ENCODE results near the gene CLTCL1. TPM values are rescaled to one million over a fixed set of nuclear protein-coding genes. Genes with fewer than 3 reads are reported as not detected.

Gene CLTCL1
- total and polyA plus RNA-seq, 9 of the 15 experiments (the other 6 are each of a cell fraction or from before 2014, with no cell fraction given) = 1.1 to 11.7 (median 5.0) TPM

DNA sequence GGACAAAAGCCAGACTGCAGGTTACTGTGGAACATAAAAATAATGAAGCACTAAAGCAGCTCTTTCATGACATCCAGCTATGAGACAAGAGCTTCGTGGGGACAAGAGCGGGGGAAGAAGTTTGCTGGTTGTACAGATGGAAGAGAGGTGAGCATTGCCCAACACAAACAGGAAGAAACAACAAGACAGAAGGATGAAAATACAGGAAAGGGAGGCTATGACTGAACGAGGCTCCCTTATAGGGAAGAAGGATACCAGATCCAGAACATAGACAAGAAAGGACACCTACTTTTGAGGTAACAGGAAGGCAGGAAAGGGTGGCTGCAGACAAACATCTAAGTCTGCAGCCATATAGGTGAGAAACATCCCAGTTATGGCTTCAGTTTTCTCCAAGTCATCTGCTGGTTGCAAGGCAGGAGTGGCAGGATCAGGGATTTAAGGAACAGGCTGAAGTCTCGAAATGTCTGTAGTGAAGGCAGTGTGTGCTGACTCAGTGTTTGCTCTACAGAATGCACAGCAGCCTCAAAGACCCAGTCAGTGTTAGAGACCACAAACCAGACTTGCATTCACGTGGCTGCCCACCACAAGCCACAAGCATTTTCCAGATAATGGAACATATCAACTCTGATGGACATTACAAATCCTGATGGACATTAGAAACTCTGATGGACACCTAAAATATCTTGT is 1.9 kb downstream of the CLTCL1 start:
- 24% methylated on average over 5 of the region's 5 CpGs for WGBS (ENCODE audit: insufficient coverage, low coverage, missing lambda C conversion rate)
- CTCF ChIA-PET (ENCODE audit: low intra/inter-chr PET ratio) = no interaction called here
- ATAC-seq (no peak), FAIRE-seq (peak; percentile 29), DNase-seq (ENCODE audit: extremely low read depth in 1 of 4, low spot score in 3 of 4) (peak in 3 of 4 experiments; percentile 43 to 55 (median 47))
- no peak overlapping the region for H2AFZ ChIP-seq (ENCODE audit: low read depth, low read length)
- H3K27ac ChIP-seq (ENCODE audit: extremely low read depth, low read depth, low read length) = no peak overlapping the region
- no peak overlapping the region for H3K4me3 ChIP-seq
- POLR2A ChIA-PET = interaction anchor here (0.6 to 1.3 kb wide), 6 partner anchors 13 to 1268 kb away, joined by 3 to 4 read pairs (median 3); no protein-coding TSS in a partner anchor
- H3K79me2 ChIP-seq (ENCODE audit: control insufficient read depth, insufficient read depth, low read length) = no peaks in the 10 kb centered on the region
- BruUV-seq (replicated peaks) = no TSS peak
- intact Hi-C loops (cut with micrococcal nuclease) (loop anchor here (10.0 kb wide), 2 partner anchors 175 to 255 kb away; no protein-coding TSS in a partner anchor), in situ Hi-C loops (cut with MboI) (no loop called here)
- H4K20me1 ChIP-seq (replicated peaks; ENCODE audit: control insufficient read depth, insufficient read depth, low read length) = peaks cover 18% of the 10 kb centered on the region
- no peak overlapping the region for H3K9ac ChIP-seq (ENCODE audit: insufficient read depth in 1 of 2, low read depth in 2 of 2, low read length in 2 of 2)
- H3K9me3 ChIP-seq (replicated peaks; ENCODE audit: control insufficient read depth, insufficient read depth, low read depth, low read length) = no peaks in the 10 kb centered on the region
- peaks cover 34 to 37% of the 10 kb centered on the region in 2 experiments; a peak in 4 of 5 replicates for H3K27me3 ChIP-seq (ENCODE audit: control insufficient read depth in 2 of 2, insufficient read depth in 2 of 2, low read length in 2 of 2)
- H3K36me3 ChIP-seq (ENCODE audit: control insufficient read depth, insufficient read depth, low read length) = no peaks in the 10 kb centered on the region
- H3K9me1 ChIP-seq (ENCODE audit: control insufficient read depth, insufficient read depth, low read length) = peaks cover 5% of the 10 kb centered on the region
- H3K4me1 ChIP-seq (replicated peaks in 1 of 2; ENCODE audit: control insufficient read depth in 2 of 2, insufficient read depth in 2 of 2, low read length in 2 of 2) = peaks cover 22% of the 10 kb centered on the region in 2 experiments; a peak in 4 of 5 replicates
- no peak overlapping the region for H3K4me2 ChIP-seq (ENCODE audit: insufficient read depth, low read length)
- TF ChIP-seq HCFC1 (IDR thresholded peaks at IDR 0.05; ENCODE audit: low read depth, low read length) = no peak
- no peak for TF ChIP-seq MECOM (CRISPR knock-in tag; IDR thresholded peaks at IDR 0.05)
- TF ChIP-seq, protein P1, sequence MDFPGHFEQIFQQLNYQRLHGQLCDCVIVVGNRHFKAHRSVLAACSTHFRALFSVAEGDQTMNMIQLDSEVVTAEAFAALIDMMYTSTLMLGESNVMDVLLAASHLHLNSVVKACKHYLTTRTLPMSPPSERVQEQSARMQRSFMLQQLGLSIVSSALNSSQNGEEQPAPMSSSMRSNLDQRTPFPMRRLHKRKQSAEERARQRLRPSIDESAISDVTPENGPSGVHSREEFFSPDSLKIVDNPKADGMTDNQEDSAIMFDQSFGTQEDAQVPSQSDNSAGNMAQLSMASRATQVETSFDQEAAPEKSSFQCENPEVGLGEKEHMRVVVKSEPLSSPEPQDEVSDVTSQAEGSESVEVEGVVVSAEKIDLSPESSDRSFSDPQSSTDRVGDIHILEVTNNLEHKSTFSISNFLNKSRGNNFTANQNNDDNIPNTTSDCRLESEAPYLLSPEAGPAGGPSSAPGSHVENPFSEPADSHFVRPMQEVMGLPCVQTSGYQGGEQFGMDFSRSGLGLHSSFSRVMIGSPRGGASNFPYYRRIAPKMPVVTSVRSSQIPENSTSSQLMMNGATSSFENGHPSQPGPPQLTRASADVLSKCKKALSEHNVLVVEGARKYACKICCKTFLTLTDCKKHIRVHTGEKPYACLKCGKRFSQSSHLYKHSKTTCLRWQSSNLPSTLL (IDR thresholded peaks at IDR 0.05) = no peak
- no peak for TF ChIP-seq POLR2H (tag; IDR thresholded peaks at IDR 0.05; ENCODE audit: low read depth)
- TF ChIP-seq FOSL1 (tag; conservative IDR thresholded peaks at IDR 0.05) = peak; percentile 51; the same call in 1 of the 2 replicates
- TF ChIP-seq KLF16 (IDR thresholded peaks at IDR 0.05) = no peak
- TF ChIP-seq SETDB1 (IDR thresholded peaks at IDR 0.05; ENCODE audit: low read length) = no peak
- no peak for TF ChIP-seq TCF7L2 (IDR thresholded peaks at IDR 0.05; ENCODE audit: low read depth, low read length)
- TF ChIP-seq, protein P2, sequence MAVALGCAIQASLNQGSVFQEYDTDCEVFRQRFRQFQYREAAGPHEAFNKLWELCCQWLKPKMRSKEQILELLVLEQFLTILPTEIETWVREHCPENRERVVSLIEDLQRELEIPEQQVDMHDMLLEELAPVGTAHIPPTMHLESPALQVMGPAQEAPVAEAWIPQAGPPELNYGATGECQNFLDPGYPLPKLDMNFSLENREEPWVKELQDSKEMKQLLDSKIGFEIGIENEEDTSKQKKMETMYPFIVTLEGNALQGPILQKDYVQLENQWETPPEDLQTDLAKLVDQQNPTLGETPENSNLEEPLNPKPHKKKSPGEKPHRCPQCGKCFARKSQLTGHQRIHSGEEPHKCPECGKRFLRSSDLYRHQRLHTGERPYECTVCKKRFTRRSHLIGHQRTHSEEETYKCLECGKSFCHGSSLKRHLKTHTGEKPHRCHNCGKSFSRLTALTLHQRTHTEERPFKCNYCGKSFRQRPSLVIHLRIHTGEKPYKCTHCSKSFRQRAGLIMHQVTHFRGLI (CRISPR knock-in tag; IDR thresholded peaks at IDR 0.05) = no peak
- peak; percentile 15 for TF ChIP-seq ZFP36 (IDR thresholded peaks at IDR 0.05; ENCODE audit: low read depth, low read length, partially characterized antibody)
- TF ChIP-seq ZNF133 (CRISPR knock-in tag; IDR thresholded peaks at IDR 0.05) = no peak
- no peak for TF ChIP-seq DPF2 (IDR thresholded peaks at IDR 0.05)
- no peak for TF ChIP-seq FUS (optimal IDR thresholded peaks at IDR 0.05; ENCODE audit: low read depth, low read length)
- TF ChIP-seq, protein P3, sequence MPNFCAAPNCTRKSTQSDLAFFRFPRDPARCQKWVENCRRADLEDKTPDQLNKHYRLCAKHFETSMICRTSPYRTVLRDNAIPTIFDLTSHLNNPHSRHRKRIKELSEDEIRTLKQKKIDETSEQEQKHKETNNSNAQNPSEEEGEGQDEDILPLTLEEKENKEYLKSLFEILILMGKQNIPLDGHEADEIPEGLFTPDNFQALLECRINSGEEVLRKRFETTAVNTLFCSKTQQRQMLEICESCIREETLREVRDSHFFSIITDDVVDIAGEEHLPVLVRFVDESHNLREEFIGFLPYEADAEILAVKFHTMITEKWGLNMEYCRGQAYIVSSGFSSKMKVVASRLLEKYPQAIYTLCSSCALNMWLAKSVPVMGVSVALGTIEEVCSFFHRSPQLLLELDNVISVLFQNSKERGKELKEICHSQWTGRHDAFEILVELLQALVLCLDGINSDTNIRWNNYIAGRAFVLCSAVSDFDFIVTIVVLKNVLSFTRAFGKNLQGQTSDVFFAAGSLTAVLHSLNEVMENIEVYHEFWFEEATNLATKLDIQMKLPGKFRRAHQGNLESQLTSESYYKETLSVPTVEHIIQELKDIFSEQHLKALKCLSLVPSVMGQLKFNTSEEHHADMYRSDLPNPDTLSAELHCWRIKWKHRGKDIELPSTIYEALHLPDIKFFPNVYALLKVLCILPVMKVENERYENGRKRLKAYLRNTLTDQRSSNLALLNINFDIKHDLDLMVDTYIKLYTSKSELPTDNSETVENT (CRISPR knock-in tag; IDR thresholded peaks at IDR 0.05) = 0 out of 2 replicates have a peak, but pooled peaks have one; percentile 53
- TF ChIP-seq ADNP (tag; IDR thresholded peaks at IDR 0.05) = no peak
- TF ChIP-seq SOX6 (IDR thresholded peaks at IDR 0.05) = peak; percentile 11; the same call in 1 of the 2 replicates
